ENCODE results near the gene ANK3. TPM values are rescaled to one million over a fixed set of nuclear protein-coding genes. Genes with fewer than 3 reads are reported as not detected.

Gene ANK3
- total and polyA plus RNA-seq, 2 donors (not counting 3 experiments of a cell fraction or from before 2014, with no cell fraction given), result 0.88 to 8.5 TPM

- Histone ChIP-seq H3K4me1 (ENCODE audit: control insufficient read depth, extremely low read depth, insufficient read depth, low read length) (peaks cover 17% of the 10 kb centered on the region), H3K9me1 (replicated peaks; ENCODE audit: control insufficient read depth, extremely low read depth, insufficient read depth, low read length) (no peaks in the 10 kb centered on the region), H3K9me3 (replicated peaks; ENCODE audit: control insufficient read depth, insufficient read depth, low read length) (no peaks in the 10 kb centered on the region), H3K9ac (replicated peaks; ENCODE audit: extremely low read depth, insufficient read depth, low read length) (no peak overlapping the region), H4K20me1 (replicated peaks; ENCODE audit: control insufficient read depth, extremely low read depth, insufficient read depth, low read length) (no peaks in the 10 kb centered on the region), H3K4me3 (replicated peaks in 1 of 3; ENCODE audit: insufficient read depth in 1 of 3, low read depth in 1 of 3, low read length in 3 of 3) (no peak overlapping the region), H2AFZ (ENCODE audit: low read depth, low read length) (no peak overlapping the region), H3K36me3 (ENCODE audit: control insufficient read depth in 2 of 2, extremely low read depth in 1 of 2, insufficient read depth in 2 of 2, low read length in 2 of 2) (no peaks in the 10 kb centered on the region), H3K27me3 (ENCODE audit: control insufficient read depth in 2 of 2, insufficient read depth in 2 of 2, low read length in 2 of 2) (no peaks in the 10 kb centered on the region), H3K79me2 (ENCODE audit: control insufficient read depth, insufficient read depth, low read length) (no peaks in the 10 kb centered on the region), H3K27ac (ENCODE audit: insufficient read depth, low read depth, low read length) (no peak overlapping the region), H3K4me2 (ENCODE audit: insufficient read depth, low read length) (no peak overlapping the region)
- dilution Hi-C loops (cut with MboI; ENCODE audit: extremely low pct_ligation_motif_present, low sequenced_read_pairs), result no loop called here
- ChIA-PET POLR2A (no interaction called here), CTCF (interaction anchor here (0.9 to 1.5 kb wide), 2 partner anchors 12 to 317 kb away, joined by 4 read pairs; no protein-coding TSS in a partner anchor)
- DNase-seq (ENCODE audit: low read depth, low spot score) (no peak), FAIRE-seq (no peak)
- TF ChIP-seq FOS (IDR thresholded peaks at IDR 0.05; ENCODE audit: borderline replicate concordance, insufficient read depth, low read length), result no peak
- no TSS peak for BruUV-seq (replicated peaks)
- intact Hi-C loops (cut with micrococcal nuclease), result no loop called here
Measured at GRCh38 chr10:60417024-60417423, 27.3 kb upstream of the ANK3 start.

GRCh38 chr10:60414877-60415585 is 25.4 kb upstream of the ANK3 start:
- Histone ChIP-seq H2AFZ (ENCODE audit: low read depth, low read length) (peak overlapping the region; percentile 73), H3K9me1 (replicated peaks; ENCODE audit: control insufficient read depth, extremely low read depth, insufficient read depth, low read length) (no peaks in the 10 kb centered on the region), H3K27ac (ENCODE audit: insufficient read depth, low read depth, low read length) (peak overlapping the region; percentile 77), H4K20me1 (replicated peaks; ENCODE audit: control insufficient read depth, extremely low read depth, insufficient read depth, low read length) (no peaks in the 10 kb centered on the region), H3K79me2 (ENCODE audit: control insufficient read depth, insufficient read depth, low read length) (no peaks in the 10 kb centered on the region), H3K4me1 (ENCODE audit: control insufficient read depth, extremely low read depth, insufficient read depth, low read length) (peaks cover 21% of the 10 kb centered on the region), H3K4me2 (ENCODE audit: insufficient read depth, low read length) (peak overlapping the region; percentile 40), H3K36me3 (ENCODE audit: control insufficient read depth in 2 of 2, extremely low read depth in 1 of 2, insufficient read depth in 2 of 2, low read length in 2 of 2) (no peaks in the 10 kb centered on the region), H3K4me3 (replicated peaks in 1 of 3; ENCODE audit: insufficient read depth in 1 of 3, low read depth in 1 of 3, low read length in 3 of 3) (peak overlapping the region in 1 of 3 experiments; percentile 7), H3K27me3 (ENCODE audit: control insufficient read depth in 2 of 2, insufficient read depth in 2 of 2, low read length in 2 of 2) (no peaks in the 10 kb centered on the region), H3K9ac (replicated peaks; ENCODE audit: extremely low read depth, insufficient read depth, low read length) (peak overlapping the region; percentile 50), H3K9me3 (replicated peaks; ENCODE audit: control insufficient read depth, insufficient read depth, low read length) (no peaks in the 10 kb centered on the region)
- dilution Hi-C loops (cut with MboI; ENCODE audit: extremely low pct_ligation_motif_present, low sequenced_read_pairs) (no loop called here), intact Hi-C loops (cut with micrococcal nuclease) (loop anchor here (1.0 to 2.0 kb wide), 4 partner anchors 10 to 132 kb away; no protein-coding TSS in a partner anchor)
- BruUV-seq (replicated peaks), result TSS peak; percentile 90
- POLR2A ChIA-PET, result no interaction called here
- CTCF ChIA-PET, result interaction anchor here (0.9 to 1.8 kb wide), 3 partner anchors 30 to 300 kb away, joined by 3 to 6 read pairs (median 4); no protein-coding TSS in a partner anchor
- FAIRE-seq (peak; percentile 88), DNase-seq (ENCODE audit: low read depth, low spot score) (peak; percentile 82)
- TF ChIP-seq JUN (IDR thresholded peaks at IDR 0.05; ENCODE audit: borderline replicate concordance, insufficient read depth, insufficient read length, low read depth) (peak; percentile 73), POLR2AphosphoS5 (IDR thresholded peaks at IDR 0.05; ENCODE audit: insufficient read depth, low read depth, low read length) (peak; percentile 70), CTCF (IDR thresholded peaks at IDR 0.05; ENCODE audit: extremely low read depth in 1 of 2, insufficient read depth in 1 of 2, low read depth in 1 of 2, low read length in 2 of 2) (no peak), POLR2A (IDR thresholded peaks at IDR 0.05; ENCODE audit: low read depth, low read length) (no peak), FOS (IDR thresholded peaks at IDR 0.05; ENCODE audit: borderline replicate concordance, insufficient read depth, low read length) (peak; percentile 86), MYC (IDR thresholded peaks at IDR 0.05; ENCODE audit: low read depth, low read length) (no peak), MAX (IDR thresholded peaks at IDR 0.05; ENCODE audit: insufficient read depth, insufficient read length) (no peak), GATA2 (IDR thresholded peaks at IDR 0.05; ENCODE audit: insufficient read depth, insufficient read length, low read depth, low read length) (peak; percentile 100), EZH2 (IDR thresholded peaks at IDR 0.05; ENCODE audit: borderline replicate concordance, low read depth, low read length, severe bottlenecking) (no peak)
